ENCODE measurements around the gene PIGM.

Gene PIGM

GRCh38 chr1:160024195-160024905, 7.4 kb downstream of the PIGM start:
- H3K27ac ChIP-seq, result no peak overlapping the region
- no peak for DNase-seq (ENCODE audit: low read depth, low spot score)

GRCh38 chr1:160022330-160023310, 9.2 kb downstream of the PIGM start:
- no peak overlapping the region for H3K27ac ChIP-seq
- DNase-seq (ENCODE audit: low read depth, low spot score), result peak; percentile 64

- H3K27ac ChIP-seq, result no peak overlapping the region
- no peak for DNase-seq (ENCODE audit: low read depth, low spot score)
These were observed 10.3 kb downstream of the PIGM start for GRCh38 chr1:160021376-160022074.

- no peak for DNase-seq (ENCODE audit: low read depth, low spot score)
- H3K27ac ChIP-seq, result no peak overlapping the region
These were observed 11.6 kb downstream of the PIGM start for GRCh38 chr1:160020196-160020595.

- DNase-seq (ENCODE audit: low read depth, low spot score), result no peak
These were observed 12.9 kb downstream of the PIGM start for GRCh38 chr1:160018900-160019299.

GRCh38 chr1:160018347-160018746, 13.4 kb downstream of the PIGM start:
- no peak for DNase-seq (ENCODE audit: low read depth, low spot score)
- no peak overlapping the region for H3K27ac ChIP-seq

More at GRCh38 chr1:160018900-160019299, 12.9 kb downstream of the PIGM start:
- no peak overlapping the region for H3K27ac ChIP-seq

GRCh38 chr1:160017592-160017991, 14.2 kb downstream of the PIGM start:
- H3K27ac ChIP-seq, result no peak overlapping the region
- no peak for DNase-seq (ENCODE audit: low read depth, low spot score)

GRCh38 chr1:160011781-160012180, 20.0 kb downstream of the PIGM start:
- DNase-seq (ENCODE audit: low read depth, low spot score), result no peak

GRCh38 chr1:160009801-160010200, 22.0 kb downstream of the PIGM start:
- DNase-seq (ENCODE audit: low read depth, low spot score), result no peak

More at GRCh38 chr1:160011781-160012180, 20.0 kb downstream of the PIGM start:
- no peak overlapping the region for H3K27ac ChIP-seq

GRCh38 chr1:160009081-160009480, 22.7 kb downstream of the PIGM start:
- no peak for DNase-seq (ENCODE audit: low read depth, low spot score)
- H3K27ac ChIP-seq, result no peak overlapping the region

More at GRCh38 chr1:160009801-160010200, 22.0 kb downstream of the PIGM start:
- no peak overlapping the region for H3K27ac ChIP-seq

- DNase-seq (ENCODE audit: low read depth, low spot score), result no peak
- no peak overlapping the region for H3K27ac ChIP-seq
These were observed 24.1 kb downstream of the PIGM start for GRCh38 chr1:160007577-160008200.

- DNase-seq (ENCODE audit: low read depth, low spot score), result no peak
- no peak overlapping the region for H3K27ac ChIP-seq
These were observed 25.4 kb downstream of the PIGM start for GRCh38 chr1:160006312-160006940.

- H3K27ac ChIP-seq, result no peak overlapping the region
- no peak for DNase-seq (ENCODE audit: low read depth, low spot score)
These were observed 26.7 kb downstream of the PIGM start for GRCh38 chr1:160005070-160005469.

GRCh38 chr1:160004425-160004824, 27.4 kb downstream of the PIGM start:
- DNase-seq (ENCODE audit: low read depth, low spot score), result no peak

GRCh38 chr1:160004001-160004400, 27.8 kb downstream of the PIGM start:
- DNase-seq (ENCODE audit: low read depth, low spot score), result no peak
- peak overlapping the region; percentile 3 for H3K27ac ChIP-seq

More at GRCh38 chr1:160004425-160004824, 27.4 kb downstream of the PIGM start:
- peak overlapping the region; percentile 3 for H3K27ac ChIP-seq

- no peak overlapping the region for H3K27ac ChIP-seq
- no peak for DNase-seq (ENCODE audit: low read depth, low spot score)
These were observed 30.4 kb downstream of the PIGM start for GRCh38 chr1:160001440-160001839.

- no peak for DNase-seq (ENCODE audit: low read depth, low spot score)
- no peak overlapping the region for H3K27ac ChIP-seq
These were observed 32.6 kb downstream of the PIGM start for GRCh38 chr1:159999204-159999603.

- DNase-seq (ENCODE audit: low read depth, low spot score), result peak; percentile 29
- peak overlapping the region; percentile 52 for H3K27ac ChIP-seq
These were observed 35.1 kb downstream of the PIGM start for GRCh38 chr1:159996653-159997052.

- DNase-seq (ENCODE audit: low read depth, low spot score), result no peak
- H3K27ac ChIP-seq, result no peak overlapping the region
These were observed 36.9 kb downstream of the PIGM start for GRCh38 chr1:159994896-159995295.

GRCh38 chr1:159993911-159994310, 37.9 kb downstream of the PIGM start:
- no peak overlapping the region for H3K27ac ChIP-seq
- no peak for DNase-seq (ENCODE audit: low read depth, low spot score)
